Type B pancreatic cell (in vitro differentiated cells): ENCODE results near the gene SLC12A6. TPM values are rescaled to one million over a fixed set of nuclear protein-coding genes. Genes with fewer than 3 reads are reported as not detected.

Source experiments
- DNase-seq: peaks from one replicate; pipeline ENCODE4 v3.0.0; 2021; ENCODE audit warnings: mixed read lengths; ENCODE audit not compliant: unreplicated experiment; ENCODE audit errors: extremely low spot score
- H3K27ac Mint-ChIP-seq: 2 replicates; pipeline ENCODE4 v1.8.0; 2021; ENCODE audit warnings: mild to moderate bottlenecking, mixed read lengths
- H3K27me3 Mint-ChIP-seq: 2 replicates; pipeline ENCODE4 v1.8.0; 2021; ENCODE audit warnings: mixed read lengths
- H3K36me3 Mint-ChIP-seq: 2 replicates; pipeline ENCODE4 v1.8.0; 2021; ENCODE audit warnings: mixed read lengths
- H3K4me1 Mint-ChIP-seq: one replicate; pipeline ENCODE4 v1.8.0; 2021; ENCODE audit warnings: mixed read lengths; ENCODE audit not compliant: unreplicated experiment
- H3K4me3 Mint-ChIP-seq: 2 replicates; pipeline ENCODE4 v1.8.0; 2021; ENCODE audit warnings: mild to moderate bottlenecking, mixed read lengths
- H3K9me3 Mint-ChIP-seq: 2 replicates; pipeline ENCODE4 v1.8.0; 2021; ENCODE audit warnings: mixed read lengths
- CTCF ChIP-seq: fragments of 200-600 bp; sonication (generic); conservative IDR thresholded peaks from 2 replicates; pipeline ENCODE4 v1.5.0; 2021; ENCODE audit warnings: antibody characterized with exemption, mild to moderate bottlenecking
- total RNA-seq: library from RNA; stranded (reverse); gene quantifications from 2 replicates; pipeline ENCODE4 v1.2.1, GENCODE V29; 2021; ENCODE audit warnings: low replicate concordance

Gene SLC12A6
- total RNA-seq, 1 donor from 2014 or later = 14.5 TPM

GRCh38 chr15:34297059-34297458 is 40.5 kb downstream of the SLC12A6 start:
- H3K4me1 Mint-ChIP-seq = no peaks in the 10 kb centered on the region
- no peak for TF ChIP-seq CTCF
- DNase-seq = no peak
- no peak overlapping the region for H3K27ac Mint-ChIP-seq
- no peaks in the 10 kb centered on the region for H3K27me3 Mint-ChIP-seq
- no peaks in the 10 kb centered on the region for H3K36me3 Mint-ChIP-seq
- H3K4me3 Mint-ChIP-seq = no peak overlapping the region
- no peaks in the 10 kb centered on the region for H3K9me3 Mint-ChIP-seq

GRCh38 chr15:34292621-34293020 is 45.0 kb downstream of the SLC12A6 start:
- H3K4me1 Mint-ChIP-seq = no peaks in the 10 kb centered on the region
- no peaks in the 10 kb centered on the region for H3K27me3 Mint-ChIP-seq
- TF ChIP-seq CTCF = no peak
- no peak overlapping the region for H3K27ac Mint-ChIP-seq
- no peak overlapping the region for H3K4me3 Mint-ChIP-seq
- no peaks in the 10 kb centered on the region for H3K9me3 Mint-ChIP-seq
- no peaks in the 10 kb centered on the region for H3K36me3 Mint-ChIP-seq
- no peak for DNase-seq

GRCh38 chr15:34284937-34285336 is 52.6 kb downstream of the SLC12A6 start:
- Mint-ChIP-seq H3K27ac (peak overlapping the region; percentile 3), H3K4me3 (no peak overlapping the region), H3K4me1 (no peaks in the 10 kb centered on the region), H3K9me3 (peaks cover 5% of the 10 kb centered on the region), H3K36me3 (no peaks in the 10 kb centered on the region), H3K27me3 (no peaks in the 10 kb centered on the region)
- no peak for TF ChIP-seq CTCF
- no peak for DNase-seq

- Mint-ChIP-seq H3K27me3 (no peaks in the 10 kb centered on the region), H3K4me1 (no peaks in the 10 kb centered on the region), H3K27ac (no peak overlapping the region), H3K9me3 (peaks cover 5% of the 10 kb centered on the region), H3K4me3 (no peak overlapping the region), H3K36me3 (no peaks in the 10 kb centered on the region)
- TF ChIP-seq CTCF = no peak
- no peak for DNase-seq
These were observed 55.2 kb downstream of the SLC12A6 start for GRCh38 chr15:34282384-34282783.

- no peak for DNase-seq
- H3K9me3 Mint-ChIP-seq = peaks cover 5% of the 10 kb centered on the region
- H3K4me3 Mint-ChIP-seq = no peak overlapping the region
- no peaks in the 10 kb centered on the region for H3K27me3 Mint-ChIP-seq
- TF ChIP-seq CTCF = no peak
- no peaks in the 10 kb centered on the region for H3K36me3 Mint-ChIP-seq
- no peaks in the 10 kb centered on the region for H3K4me1 Mint-ChIP-seq
- H3K27ac Mint-ChIP-seq = no peak overlapping the region
These were observed 57.4 kb downstream of the SLC12A6 start for GRCh38 chr15:34280193-34280592.

- Mint-ChIP-seq H3K4me3 (no peak overlapping the region), H3K27ac (no peak overlapping the region), H3K9me3 (peaks cover 5% of the 10 kb centered on the region), H3K4me1 (no peaks in the 10 kb centered on the region), H3K36me3 (no peaks in the 10 kb centered on the region), H3K27me3 (no peaks in the 10 kb centered on the region)
- no peak for DNase-seq
- TF ChIP-seq CTCF = no peak
These were observed 58.2 kb downstream of the SLC12A6 start for GRCh38 chr15:34279368-34279767.
